GM11168 (cell line): ENCODE measurements around the gene BHLHE41.

ENCODE experiments used
- in situ Hi-C: fragments of 300-500 bp; cut with MboI; formaldehyde crosslinking; loops from one replicate; pipeline ENCODE4 v1.12.0; 2022; ENCODE audit warnings: low sequenced_read_pairs; ENCODE audit not compliant: unreplicated experiment

The BHLHE41 gene

DNA sequence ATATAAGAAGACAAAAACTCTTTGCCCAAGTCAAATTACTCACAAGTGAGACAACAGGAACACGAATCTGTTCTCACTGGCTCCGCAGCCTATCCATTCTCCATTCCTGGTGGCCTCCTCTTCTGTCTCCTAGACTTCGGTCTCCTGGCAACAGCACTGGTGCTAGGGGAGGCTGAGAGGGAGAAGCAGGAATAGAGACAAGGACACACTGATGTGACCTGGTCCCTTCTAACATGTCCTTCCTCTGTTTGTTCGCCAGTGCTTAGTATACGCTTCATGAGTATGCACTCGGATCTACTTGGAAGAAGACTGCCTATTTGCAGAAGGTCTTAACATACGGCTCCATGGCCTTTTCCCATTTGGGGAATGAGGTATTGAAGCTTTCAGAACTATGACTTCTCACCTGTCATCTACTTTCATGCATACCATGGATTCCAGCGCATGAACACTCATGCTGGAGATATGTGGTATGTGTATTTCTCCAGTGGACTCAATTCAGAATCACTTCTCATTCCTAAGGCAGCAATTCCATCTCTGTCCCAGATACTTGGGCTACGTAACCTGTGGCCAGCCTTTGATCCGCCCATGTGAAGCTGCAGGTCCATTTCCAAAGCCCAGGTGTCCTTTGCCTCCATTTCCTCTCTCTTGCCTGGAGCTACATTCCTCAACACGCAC, 33.9 kb downstream of the BHLHE41 start:
- in situ Hi-C loops: no loop called here

DNA sequence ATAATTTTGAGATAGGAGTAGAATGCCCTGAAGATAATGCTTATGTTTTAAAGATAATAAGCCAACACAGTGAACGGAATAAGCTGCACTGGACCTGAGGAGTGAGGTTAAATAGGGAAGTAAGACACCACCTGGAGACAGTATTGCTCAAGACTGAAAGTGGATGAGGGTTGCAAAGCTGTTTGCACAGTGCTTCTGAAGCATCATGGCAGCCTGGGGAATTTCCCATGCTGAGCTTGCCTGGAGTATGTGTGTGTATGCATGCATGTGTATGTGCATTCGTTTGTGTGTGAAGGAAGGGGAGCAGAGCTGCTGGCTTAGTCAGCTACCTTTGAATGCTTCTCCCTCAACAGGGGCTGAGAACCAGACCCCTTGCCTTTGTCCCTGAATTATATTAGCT, 35.8 kb downstream of the BHLHE41 start:
- in situ Hi-C loops: no loop called here

DNA sequence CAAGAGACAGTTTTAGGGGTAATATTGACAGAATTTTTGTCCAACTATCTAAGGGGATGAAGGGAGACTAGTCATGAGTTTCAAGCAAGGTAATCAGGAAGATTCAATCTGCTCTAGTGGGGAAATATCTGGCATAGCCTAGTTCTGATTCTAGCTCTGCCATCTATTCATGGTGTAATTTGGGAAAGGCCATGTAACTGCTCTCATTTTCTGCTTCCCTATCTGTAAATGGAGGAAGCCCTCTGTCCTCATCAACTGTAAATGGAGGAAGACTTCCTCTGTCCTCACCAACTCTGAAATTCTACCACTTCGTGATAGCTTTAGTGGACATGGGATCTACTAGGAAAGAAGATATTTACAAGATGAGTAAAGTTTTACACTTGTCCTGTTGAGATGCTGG, 37.9 kb downstream of the BHLHE41 start:
- in situ Hi-C loops: no loop called here

DNA sequence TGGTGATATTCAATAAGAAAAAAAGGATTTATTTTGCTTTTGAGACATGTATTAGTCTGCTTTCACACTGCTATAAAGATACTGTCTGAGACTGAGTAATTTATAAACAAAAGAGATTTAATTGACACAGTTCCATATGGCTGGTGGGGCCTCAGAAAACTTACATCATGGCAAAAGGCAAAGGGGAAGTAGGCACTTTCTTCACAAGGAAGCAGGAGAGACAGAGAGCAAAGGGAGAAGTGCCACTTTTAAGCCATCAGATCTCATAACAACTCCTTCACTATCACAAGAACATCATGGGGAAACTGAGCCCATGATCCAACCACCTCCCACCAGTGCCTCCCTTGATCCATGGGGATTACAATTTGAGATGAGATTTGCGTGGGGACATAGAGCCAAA, 43.9 kb downstream of the BHLHE41 start:
- in situ Hi-C loops: no loop called here

DNA sequence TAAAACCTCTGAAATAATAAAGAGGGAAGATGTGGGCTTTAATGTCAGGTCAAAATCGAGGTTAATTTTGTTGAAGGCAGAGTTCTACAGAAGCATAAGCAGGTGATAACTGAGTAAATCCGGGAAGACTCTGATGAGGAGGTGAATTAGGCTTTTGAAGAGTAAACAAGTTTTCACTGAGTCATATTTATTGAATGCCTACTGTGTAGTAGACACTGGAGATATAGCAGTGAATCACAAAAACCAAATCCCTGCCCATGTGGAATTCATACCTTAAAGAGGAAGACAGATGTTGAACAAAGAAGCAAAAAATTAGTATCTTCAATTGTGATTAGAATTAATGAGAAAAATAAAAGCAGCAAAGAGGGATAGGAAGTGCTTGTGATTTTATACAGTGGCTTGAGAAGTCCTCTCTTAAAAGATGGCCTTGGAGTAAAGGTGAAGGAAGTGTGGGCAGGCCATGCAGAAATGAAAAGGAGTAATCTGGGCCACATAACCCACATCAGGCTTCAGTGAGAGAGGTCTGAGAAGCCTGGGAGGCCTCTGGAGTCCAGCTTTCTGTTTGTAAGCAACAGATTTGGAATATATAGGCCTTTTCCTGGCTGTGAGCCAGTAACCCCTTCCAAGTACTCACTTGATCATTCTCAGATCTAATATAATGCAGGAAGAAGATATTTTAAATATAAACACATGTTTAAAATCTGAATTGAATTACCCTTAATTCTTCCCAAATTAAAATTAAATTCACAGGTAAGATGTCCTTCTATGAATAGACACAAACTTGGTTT, 46.7 kb downstream of the BHLHE41 start:
- in situ Hi-C loops: no loop called here
